Pancreas (tissue), 10 donors: Measurements from ENCODE around the gene HDDC3. TPM values are rescaled to one million over a fixed set of nuclear protein-coding genes. Genes with fewer than 3 reads are reported as not detected.

Experiments
- ATAC-seq, 4 donors: fragments of 200-7000 bp; cut with Tn5 transposase; one replicate each; pipeline versions ENCODE4 v1.8.0 to v1.9.1; 2020; ENCODE audit warnings: mild to moderate bottlenecking in 4 of 4, moderate library complexity in 4 of 4
- DNase-seq, 6 donors: peaks; one replicate each; pipeline ENCODE4 v3.0.0-alpha.2; 2020
- FAIRE-seq: peaks from 2 replicates; lab custom pipeline; 2012; peaks lifted over from hg19 to GRCh38; lab: Jason Lieb, UNC
- H3K27ac ChIP-seq, 4 donors: fragments of 200-600 bp; sonication (generic); 1 replicate in 3 of 4; 2 replicates in 1 of 4; pipeline versions ENCODE4 v1.5.0 to v1.8.0; 2020
- H3K27me3 ChIP-seq, 4 donors: fragments of 200-600 bp; one replicate each; pipeline ENCODE4 v1.8.0; 2021
- H3K36me3 ChIP-seq, 3 donors: fragments of 200-600 bp; sonication (generic) in 1 of 3; one replicate each; pipeline versions ENCODE4 v1.5.0 to v1.8.0; 2020 to 2021
- H3K4me1 ChIP-seq, 3 donors: fragments of 200-600 bp; one replicate each; pipeline ENCODE4 v1.8.0; 2021
- H3K4me3 ChIP-seq, 4 donors: fragments of 200-600 bp; sonication (generic) in 2 of 4; one replicate each; pipeline versions ENCODE4 v1.5.0 to v1.8.0; 2020 to 2021
- H3K9me3 ChIP-seq, 4 donors: fragments of 200-600 bp; one replicate each; pipeline ENCODE4 v1.8.0; 2021
- CTCF ChIP-seq, 4 donors: fragments of 200-600 bp; sonication (generic) in 3 of 4; IDR thresholded peaks; one replicate each; pipeline versions ENCODE4 v1.5.0 to v1.8.0; 2021; ENCODE audit warnings: antibody characterized with exemption in 4 of 4
- WGBS, 2 donors: extraction: QIAGEN DNeasy Blood & Tissue Kit; methylation state at CpG; one replicate each; pipeline ENCODE4 v1.1.7; 2013; 5-methylcytosine and 5-hydroxymethylcytosine counted together
- intact Hi-C, 3 donors: fragments of 100-400 bp; cut with DNase I; formaldehyde crosslinking; loops; one replicate each; pipeline versions ENCODE4 v1.11.1 to v1.14.2; 2022
- polyA plus RNA-seq, 2 donors: library from polyadenylated mRNA; stranded (reverse); fragments of 200-250 nt; gene quantifications; one replicate each; pipeline ENCODE4 v1.2.3, GENCODE V29; 2013
- total RNA-seq, 6 donors: library from RNA; stranded (reverse); fragmentation: NEBNext Ultra II Directional in 4 of 6; extraction: Animal tissue kit (Norgen Biotek cat#: 25700) in 4 of 6; gene quantifications; one replicate each; pipeline versions ENCODE4 v1.2.1 to v1.2.4, GENCODE V29; 2021 to 2023
- donor health status: healthy with polysubstance abuse.
- donor health status: DM: no; HTN: no; CAD: no; lungs with moderate emphysema.
- donor health status: DM: no; HTN: no; CAD: no.
- donor health status: control.
- donor health status: control.
- donor health status: Bipolar disorder and iron deficiency.
- donor health status: DM: yes; HTN: yes; CAD: no.
- donor health status: DM: no; HTN: no; CAD: no.
- donor health status: DM: no; HTN: no; CAD: no.
- donor health status: DM: yes; HTN: yes; CAD: no.

Gene HDDC3
- total and polyA plus RNA-seq, 8 donors, result 10.3 to 20.9 (median 15.0) TPM

GRCh38 chr15:90962021-90962420 lies 29.7 kb upstream of the HDDC3 start:
- Histone ChIP-seq H3K4me1 (peaks cover 0 to 6% (median 0%) of the 10 kb centered on the region in 3 donors), H3K27me3 (no peaks in the 10 kb centered on the region), H3K27ac (no peak overlapping the region), H3K36me3 (peaks cover 0 to 19% (median 12%) of the 10 kb centered on the region in 3 donors), H3K9me3 (no peaks in the 10 kb centered on the region), H3K4me3 (no peak overlapping the region)
- no peak for FAIRE-seq
- DNase-seq, result no peak
- WGBS, 2 donors, result 75 to 78% methylated on average over 4 of the region's 4 CpGs
- intact Hi-C loops, result no loop called here
- no peak for TF ChIP-seq CTCF (IDR thresholded peaks at IDR 0.05)
- no peak for ATAC-seq

- ATAC-seq, result no peak
- DNase-seq, result peak in 1 of 6 donors; percentile 30
- Histone ChIP-seq H3K4me1 (peaks cover 5 to 15% (median 6%) of the 10 kb centered on the region in 3 donors), H3K36me3 (peaks cover 0 to 12% (median 10%) of the 10 kb centered on the region in 3 donors), H3K9me3 (no peaks in the 10 kb centered on the region), H3K27ac (no peak overlapping the region), H3K4me3 (no peak overlapping the region), H3K27me3 (no peaks in the 10 kb centered on the region)
- no peak for FAIRE-seq
- TF ChIP-seq CTCF (IDR thresholded peaks at IDR 0.05), result no peak
- 82 to 89% methylated on average over 20 of the region's 20 CpGs for WGBS, 2 donors
- intact Hi-C loops, result no loop called here
These were observed 28.1 kb upstream of the HDDC3 start for GRCh38 chr15:90960298-90961091.

GRCh38 chr15:90959894-90960293 lies 27.5 kb upstream of the HDDC3 start:
- H3K27me3 ChIP-seq, result no peaks in the 10 kb centered on the region
- peaks cover 0 to 12% (median 10%) of the 10 kb centered on the region in 3 donors for H3K36me3 ChIP-seq
- FAIRE-seq (no peak), ATAC-seq (no peak), DNase-seq (peak in 1 of 6 donors; percentile 44)
- no peak overlapping the region for H3K27ac ChIP-seq
- intact Hi-C loops, result loop anchor here in 2 of 3 donors (5.0 kb wide), 2 partner anchors 72 to 77 kb away; no protein-coding TSS in a partner anchor
- WGBS, 2 donors, result 57 to 73% methylated on average over 5 of the region's 5 CpGs
- H3K4me3 ChIP-seq, result no peak overlapping the region
- H3K9me3 ChIP-seq, result no peaks in the 10 kb centered on the region
- TF ChIP-seq CTCF (IDR thresholded peaks at IDR 0.05), result no peak
- peaks cover 8 to 17% (median 8%) of the 10 kb centered on the region in 3 donors for H3K4me1 ChIP-seq

- Histone ChIP-seq H3K4me1 (peaks cover 8 to 17% (median 8%) of the 10 kb centered on the region in 3 donors), H3K9me3 (no peaks in the 10 kb centered on the region), H3K4me3 (no peak overlapping the region), H3K36me3 (peaks cover 0 to 12% (median 10%) of the 10 kb centered on the region in 3 donors), H3K27me3 (no peaks in the 10 kb centered on the region), H3K27ac (no peak overlapping the region)
- DNase-seq (peak in 1 of 6 donors; percentile 16), FAIRE-seq (no peak), ATAC-seq (no peak)
- intact Hi-C loops, result loop anchor here in 2 of 3 donors (5.0 kb wide), 2 partner anchors 73 to 78 kb away; no protein-coding TSS in a partner anchor
- 77 to 84% methylated on average over 8 of the region's 8 CpGs for WGBS, 2 donors
- TF ChIP-seq CTCF (IDR thresholded peaks at IDR 0.05), result no peak
These were observed 26.8 kb upstream of the HDDC3 start for GRCh38 chr15:90959028-90959595.
